Thyroid gland (tissue), 4 donors: ENCODE data around the gene ATRX.

Source experiments
- POLR2A ChIP-seq, 2 donors: fragments of 450-650 bp; IDR thresholded peaks; one replicate each; pipeline ENCODE4 v1.6.1; 2017; ENCODE audit warnings: antibody characterized with exemption in 2 of 2, mild to moderate bottlenecking in 2 of 2, moderate library complexity in 1 of 2
- TF ChIP-seq, protein P1 (sequence below), 6 experiments: fragments of 200-600 bp in 3 of 6; fragments of 450-650 bp in 3 of 6; sonication (generic) in 3 of 6; IDR thresholded peaks; one replicate each; pipeline ENCODE4 v1.5.1; 2016 to 2019; ENCODE audit warnings: antibody characterized with exemption in 6 of 6, mild to moderate bottlenecking in 2 of 6, inconsistent platforms in 1 of 6, moderate library complexity in 1 of 6

DNA sequence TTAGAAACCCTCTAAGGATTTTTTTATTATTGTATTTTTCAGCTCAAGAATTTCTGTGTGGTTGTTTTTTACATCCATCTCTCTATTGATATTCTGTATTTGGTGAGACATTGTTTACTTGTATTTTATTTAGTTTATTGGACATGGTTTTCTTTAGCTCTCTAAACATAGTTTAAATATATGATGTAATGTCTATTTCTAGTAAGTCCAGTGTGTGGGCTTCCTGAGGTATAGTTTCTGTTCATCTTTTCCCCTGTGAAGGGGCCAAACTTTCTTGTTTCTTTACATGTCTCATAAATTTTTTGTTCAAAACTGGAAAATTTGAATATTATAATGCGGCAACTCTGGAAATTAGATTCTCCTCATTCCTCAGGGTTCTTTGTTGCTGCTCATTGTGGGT lies 28.2 kb upstream of the ATRX start:
- TF ChIP-seq, protein P1, sequence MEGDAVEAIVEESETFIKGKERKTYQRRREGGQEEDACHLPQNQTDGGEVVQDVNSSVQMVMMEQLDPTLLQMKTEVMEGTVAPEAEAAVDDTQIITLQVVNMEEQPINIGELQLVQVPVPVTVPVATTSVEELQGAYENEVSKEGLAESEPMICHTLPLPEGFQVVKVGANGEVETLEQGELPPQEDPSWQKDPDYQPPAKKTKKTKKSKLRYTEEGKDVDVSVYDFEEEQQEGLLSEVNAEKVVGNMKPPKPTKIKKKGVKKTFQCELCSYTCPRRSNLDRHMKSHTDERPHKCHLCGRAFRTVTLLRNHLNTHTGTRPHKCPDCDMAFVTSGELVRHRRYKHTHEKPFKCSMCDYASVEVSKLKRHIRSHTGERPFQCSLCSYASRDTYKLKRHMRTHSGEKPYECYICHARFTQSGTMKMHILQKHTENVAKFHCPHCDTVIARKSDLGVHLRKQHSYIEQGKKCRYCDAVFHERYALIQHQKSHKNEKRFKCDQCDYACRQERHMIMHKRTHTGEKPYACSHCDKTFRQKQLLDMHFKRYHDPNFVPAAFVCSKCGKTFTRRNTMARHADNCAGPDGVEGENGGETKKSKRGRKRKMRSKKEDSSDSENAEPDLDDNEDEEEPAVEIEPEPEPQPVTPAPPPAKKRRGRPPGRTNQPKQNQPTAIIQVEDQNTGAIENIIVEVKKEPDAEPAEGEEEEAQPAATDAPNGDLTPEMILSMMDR (IDR thresholded peaks at IDR 0.05) = no peak
- no peak for TF ChIP-seq POLR2A (IDR thresholded peaks at IDR 0.05)
